ENCODE measurements around the gene SPATA31C1.

DNA sequence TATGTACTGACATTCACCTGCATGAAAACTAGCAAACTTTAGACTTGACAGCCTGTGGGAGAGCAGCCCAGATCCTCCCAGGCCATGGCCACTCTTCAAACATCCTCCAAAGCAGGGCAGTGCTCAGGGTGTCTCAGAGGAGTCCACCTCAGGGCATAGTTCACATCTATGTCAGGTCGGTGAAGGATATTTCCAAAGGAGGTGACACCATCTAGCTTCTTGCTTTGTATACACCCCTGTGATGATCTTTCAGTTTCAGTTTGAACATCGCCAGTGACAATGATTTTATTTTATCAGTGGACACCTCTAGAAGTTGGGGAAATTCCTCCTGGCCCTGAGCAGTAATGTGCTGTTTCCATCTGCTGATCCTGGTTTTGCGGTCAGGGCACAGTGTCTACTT, 36.5 kb downstream of the SPATA31C1 start:
- TF ChIP-seq EZH2 (IDR thresholded peaks at IDR 0.05; ENCODE audit: insufficient read depth, poor library complexity, severe bottlenecking) (no peak), EZH2phosphoT487 (IDR thresholded peaks at IDR 0.05; ENCODE audit: insufficient read depth, low read depth) (no peak)
